Activated naive CD8-positive, alpha-beta T cell treated with anti-CD3 and anti-CD28 coated beads, Interleukin-2, amount 50 U/mL, for 24 hours (primary cell): Measurements from ENCODE around the gene RIPPLY3.
A peak's percentile ranks its signal among the peaks of the same experiment; 100 is the strongest.
"Not testable (repeated sequence)": the region's sequence is repeated elsewhere in the genome, so short reads cannot be mapped to it uniquely, and the experiment has no call there.

Experiments used
- ATAC-seq: fragments of 150-1000 bp; cut with Tn5 transposase; one replicate; pipeline ENCODE4 v1.10.0; 2021
- DNase-seq: peaks from one replicate; pipeline ENCODE4 v3.0.0; 2021
- H3K27ac Mint-ChIP-seq: one replicate; pipeline ENCODE4 v1.8.0; 2021; ENCODE audit warnings: mild to moderate bottlenecking, mixed read lengths
- H3K27me3 Mint-ChIP-seq: one replicate; pipeline ENCODE4 v1.8.0; 2021; ENCODE audit warnings: mixed read lengths
- H3K36me3 Mint-ChIP-seq: one replicate; pipeline ENCODE4 v1.8.0; 2021; ENCODE audit warnings: low read depth, mixed read lengths
- H3K4me1 Mint-ChIP-seq: one replicate; pipeline ENCODE4 v1.8.0; 2021; ENCODE audit warnings: mixed read lengths
- H3K4me3 Mint-ChIP-seq: one replicate; pipeline ENCODE4 v1.8.0; 2021; ENCODE audit warnings: mild to moderate bottlenecking, moderate library complexity, mixed read lengths
- H3K9me3 Mint-ChIP-seq: one replicate; pipeline ENCODE4 v1.8.0; 2021; ENCODE audit warnings: mixed read lengths

Gene RIPPLY3

GRCh38 chr21:37026499-37026898 is 20.0 kb downstream of the RIPPLY3 start:
- Mint-ChIP-seq H3K9me3 (no peaks in the 10 kb centered on the region), H3K4me1 (no peaks in the 10 kb centered on the region), H3K27me3 (peaks cover under 1% of the 10 kb centered on the region), H3K27ac (no peak overlapping the region), H3K36me3 (no peaks in the 10 kb centered on the region), H3K4me3 (no peak overlapping the region)
- ATAC-seq (no peak), DNase-seq (no peak)

GRCh38 chr21:37028570-37028969 is 22.1 kb downstream of the RIPPLY3 start:
- DNase-seq (no peak), ATAC-seq (no peak)
- peaks cover 1% of the 10 kb centered on the region for H3K27me3 Mint-ChIP-seq
- no peaks in the 10 kb centered on the region for H3K9me3 Mint-ChIP-seq
- peaks cover 2% of the 10 kb centered on the region for H3K4me1 Mint-ChIP-seq
- no peak overlapping the region for H3K4me3 Mint-ChIP-seq
- no peaks in the 10 kb centered on the region for H3K36me3 Mint-ChIP-seq
- no peak overlapping the region for H3K27ac Mint-ChIP-seq

- no peaks in the 10 kb centered on the region for H3K36me3 Mint-ChIP-seq
- no peak for ATAC-seq
- H3K27ac Mint-ChIP-seq: no peak overlapping the region
- no peak overlapping the region for H3K4me3 Mint-ChIP-seq
- no peaks in the 10 kb centered on the region for H3K9me3 Mint-ChIP-seq
- DNase-seq: no peak
- H3K4me1 Mint-ChIP-seq: peaks cover 2% of the 10 kb centered on the region
- peaks cover 1% of the 10 kb centered on the region for H3K27me3 Mint-ChIP-seq
These were observed 24.4 kb downstream of the RIPPLY3 start for GRCh38 chr21:37030864-37031263.

- Mint-ChIP-seq H3K36me3 (no peaks in the 10 kb centered on the region), H3K27ac (no peak overlapping the region), H3K4me3 (no peak overlapping the region), H3K27me3 (peaks cover 4% of the 10 kb centered on the region), H3K4me1 (peaks cover 2% of the 10 kb centered on the region), H3K9me3 (no peaks in the 10 kb centered on the region)
- ATAC-seq: no peak
- no peak for DNase-seq
These were observed 25.8 kb downstream of the RIPPLY3 start for GRCh38 chr21:37032293-37032692.

GRCh38 chr21:37032877-37033471 is 26.5 kb downstream of the RIPPLY3 start:
- Mint-ChIP-seq H3K27ac (no peak overlapping the region), H3K27me3 (peaks cover 4% of the 10 kb centered on the region), H3K36me3 (no peaks in the 10 kb centered on the region), H3K4me3 (no peak overlapping the region), H3K4me1 (peaks cover 2% of the 10 kb centered on the region), H3K9me3 (no peaks in the 10 kb centered on the region)
- ATAC-seq (peak; percentile 75), DNase-seq (no peak)

- H3K9me3 Mint-ChIP-seq, H3K27ac Mint-ChIP-seq, H3K4me1 Mint-ChIP-seq, H3K4me3 Mint-ChIP-seq, H3K27me3 Mint-ChIP-seq, DNase-seq, H3K36me3 Mint-ChIP-seq, ATAC-seq: not testable (repeated sequence)
These were observed 27.9 kb downstream of the RIPPLY3 start for GRCh38 chr21:37034394-37034793.

GRCh38 chr21:37036177-37036576 is 29.7 kb downstream of the RIPPLY3 start:
- Mint-ChIP-seq H3K27ac (no peak overlapping the region), H3K36me3 (no peaks in the 10 kb centered on the region), H3K4me3 (no peak overlapping the region), H3K4me1 (peaks cover 2% of the 10 kb centered on the region), H3K27me3 (peaks cover 4% of the 10 kb centered on the region), H3K9me3 (no peaks in the 10 kb centered on the region)
- DNase-seq (no peak), ATAC-seq (no peak)

GRCh38 chr21:37039411-37040075 is 33.0 kb downstream of the RIPPLY3 start:
- DNase-seq: no peak
- Mint-ChIP-seq H3K4me3 (no peak overlapping the region), H3K27ac (no peak overlapping the region), H3K9me3 (no peaks in the 10 kb centered on the region), H3K36me3 (no peaks in the 10 kb centered on the region), H3K4me1 (no peaks in the 10 kb centered on the region), H3K27me3 (peaks cover 3% of the 10 kb centered on the region)
- no peak for ATAC-seq

- Mint-ChIP-seq H3K36me3 (no peaks in the 10 kb centered on the region), H3K4me3 (no peak overlapping the region), H3K27me3 (peaks cover 3% of the 10 kb centered on the region), H3K9me3 (no peaks in the 10 kb centered on the region), H3K4me1 (peaks cover 6% of the 10 kb centered on the region), H3K27ac (no peak overlapping the region)
- no peak for DNase-seq
- ATAC-seq: no peak
These were observed 33.7 kb downstream of the RIPPLY3 start for GRCh38 chr21:37040212-37040611.

GRCh38 chr21:37041706-37042271 is 35.3 kb downstream of the RIPPLY3 start:
- ATAC-seq: no peak
- no peak overlapping the region for H3K4me3 Mint-ChIP-seq
- H3K36me3 Mint-ChIP-seq: no peaks in the 10 kb centered on the region
- no peak for DNase-seq
- no peaks in the 10 kb centered on the region for H3K9me3 Mint-ChIP-seq
- H3K27ac Mint-ChIP-seq: no peak overlapping the region
- H3K27me3 Mint-ChIP-seq: no peaks in the 10 kb centered on the region
- peaks cover 11% of the 10 kb centered on the region for H3K4me1 Mint-ChIP-seq

- no peak overlapping the region for H3K27ac Mint-ChIP-seq
- no peaks in the 10 kb centered on the region for H3K36me3 Mint-ChIP-seq
- H3K4me3 Mint-ChIP-seq: no peak overlapping the region
- H3K27me3 Mint-ChIP-seq: no peaks in the 10 kb centered on the region
- ATAC-seq: no peak
- no peaks in the 10 kb centered on the region for H3K9me3 Mint-ChIP-seq
- no peak for DNase-seq
- peaks cover 11% of the 10 kb centered on the region for H3K4me1 Mint-ChIP-seq
These were observed 37.3 kb downstream of the RIPPLY3 start for GRCh38 chr21:37043818-37044217.

- Mint-ChIP-seq H3K9me3 (no peaks in the 10 kb centered on the region), H3K4me3 (no peak overlapping the region), H3K4me1 (peaks cover 11% of the 10 kb centered on the region), H3K27ac (no peak overlapping the region), H3K36me3 (no peaks in the 10 kb centered on the region), H3K27me3 (no peaks in the 10 kb centered on the region)
- ATAC-seq (no peak), DNase-seq (no peak)
These were observed 38.1 kb downstream of the RIPPLY3 start for GRCh38 chr21:37044643-37045042.

GRCh38 chr21:37045149-37045548 is 38.6 kb downstream of the RIPPLY3 start:
- no peaks in the 10 kb centered on the region for H3K36me3 Mint-ChIP-seq
- no peak overlapping the region for H3K4me3 Mint-ChIP-seq
- no peak for DNase-seq
- no peaks in the 10 kb centered on the region for H3K9me3 Mint-ChIP-seq
- H3K27ac Mint-ChIP-seq: no peak overlapping the region
- H3K27me3 Mint-ChIP-seq: no peaks in the 10 kb centered on the region
- ATAC-seq: no peak
- H3K4me1 Mint-ChIP-seq: peaks cover 11% of the 10 kb centered on the region

- H3K9me3 Mint-ChIP-seq: no peaks in the 10 kb centered on the region
- peaks cover 11% of the 10 kb centered on the region for H3K4me1 Mint-ChIP-seq
- ATAC-seq: no peak
- DNase-seq: no peak
- no peak overlapping the region for H3K4me3 Mint-ChIP-seq
- H3K36me3 Mint-ChIP-seq: no peaks in the 10 kb centered on the region
- no peak overlapping the region for H3K27ac Mint-ChIP-seq
- H3K27me3 Mint-ChIP-seq: no peaks in the 10 kb centered on the region
These were observed 39.1 kb downstream of the RIPPLY3 start for GRCh38 chr21:37045556-37045955.

GRCh38 chr21:37047079-37047478 is 40.6 kb downstream of the RIPPLY3 start:
- peaks cover 2% of the 10 kb centered on the region for H3K27me3 Mint-ChIP-seq
- DNase-seq (no peak), ATAC-seq (no peak)
- H3K4me1 Mint-ChIP-seq: peaks cover 11% of the 10 kb centered on the region
- H3K27ac Mint-ChIP-seq: no peak overlapping the region
- H3K4me3 Mint-ChIP-seq: no peak overlapping the region
- H3K36me3 Mint-ChIP-seq: no peaks in the 10 kb centered on the region
- no peaks in the 10 kb centered on the region for H3K9me3 Mint-ChIP-seq
